BJ (cell line): ENCODE measurements around the gene DNMT3A. TPM values are rescaled to one million over a fixed set of nuclear protein-coding genes. Genes with fewer than 3 reads are reported as not detected.

Source experiments
- CTCF ChIA-PET: fragments of 350-600 bp; formaldehyde crosslinking; extraction: SDS; loops from one replicate; lab custom pipeline; 2021; ENCODE audit warnings: antibody characterized with exemption, inconsistent platforms; lab: Yijun Ruan, JAX
- POLR2A ChIA-PET: fragments of 300-600 bp; sonication (Branson Sonifier 250); formaldehyde crosslinking; extraction: SDS; loops from one replicate; lab custom pipeline; 2021; ENCODE audit warnings: antibody characterized with exemption; lab: Charles Lee
- DNase-seq: peaks from one replicate; pipeline ENCODE4 v3.0.0-alpha.2; 2011; ENCODE audit warnings: low read depth
- H3K27me3 ChIP-seq: 2 replicates; pipeline ENCODE4 v1.6.0; 2011; ENCODE audit warnings: low read length; ENCODE audit not compliant: control insufficient read depth, insufficient read depth
- H3K36me3 ChIP-seq: 2 replicates; pipeline ENCODE4 v1.5.1; 2011; ENCODE audit warnings: low read length; ENCODE audit not compliant: control insufficient read depth, insufficient read depth
- H3K4me3 ChIP-seq: 2 replicates; pipeline ENCODE4 v1.5.1; 2011; ENCODE audit warnings: low read depth, mild to moderate bottlenecking, control low read depth, low read length
- CTCF ChIP-seq: IDR thresholded peaks from 2 replicates; pipeline ENCODE4 v1.5.1; 2011; ENCODE audit warnings: low read depth, mild to moderate bottlenecking, control low read depth, inconsistent platforms, low read length, moderate library complexity; ENCODE audit not compliant: insufficient read depth
- polyA plus RNA-seq: library from polyadenylated mRNA; depleted of rRNA; stranded (reverse); fragments of >200 nt; gene quantifications from 2 replicates; pipeline ENCODE4 v1.2.3, GENCODE V29; 2011

Gene DNMT3A
- polyA plus RNA-seq, 1 experiment = 3.0 TPM

GRCh38 chr2:25366629-25367028 is 24.9 kb upstream of the DNMT3A start:
- DNase-seq = no peak
- Histone ChIP-seq H3K4me3 (no peak overlapping the region), H3K27me3 (no peaks in the 10 kb centered on the region), H3K36me3 (no peaks in the 10 kb centered on the region)
- TF ChIP-seq CTCF = no peak
- ChIA-PET POLR2A (no interaction called here), CTCF (interaction anchor here (1.2 to 5.7 kb wide), 2 partner anchors 11 to 138 kb away, joined by 4 to 41 read pairs; no protein-coding TSS in a partner anchor)

GRCh38 chr2:25365241-25365640 is 23.5 kb upstream of the DNMT3A start:
- H3K4me3 ChIP-seq = no peak overlapping the region
- TF ChIP-seq CTCF = no peak
- no peaks in the 10 kb centered on the region for H3K36me3 ChIP-seq
- no peak for DNase-seq
- CTCF ChIA-PET = interaction anchor here (1.1 to 5.7 kb wide), 2 partner anchors 12 to 156 kb away, joined by 3 to 41 read pairs; no protein-coding TSS in a partner anchor
- POLR2A ChIA-PET = no interaction called here
- H3K27me3 ChIP-seq = no peaks in the 10 kb centered on the region

- DNase-seq = no peak
- CTCF ChIA-PET = interaction anchor here (0.6 to 6.0 kb wide), 4 partner anchors 13 to 155 kb away, joined by 3 to 41 read pairs (median 29); no protein-coding TSS in a partner anchor
- Histone ChIP-seq H3K4me3 (no peak overlapping the region), H3K36me3 (no peaks in the 10 kb centered on the region), H3K27me3 (no peaks in the 10 kb centered on the region)
- POLR2A ChIA-PET = no interaction called here
- no peak for TF ChIP-seq CTCF
These were observed 22.0 kb upstream of the DNMT3A start for GRCh38 chr2:25363733-25364132.

GRCh38 chr2:25362434-25363145 is 20.9 kb upstream of the DNMT3A start:
- CTCF ChIA-PET = interaction anchor here (0.6 to 6.0 kb wide), 28 partner anchors 9 to 352 kb away, joined by 3 to 37 read pairs (median 3); partner anchors contain the start of gene DNMT3A
- TF ChIP-seq CTCF = no peak
- Histone ChIP-seq H3K27me3 (no peaks in the 10 kb centered on the region), H3K36me3 (no peaks in the 10 kb centered on the region), H3K4me3 (peak overlapping the region; percentile 31)
- no peak for DNase-seq
- POLR2A ChIA-PET = interaction anchor here (0.6 kb wide), 1 partner anchor 327 kb away, joined by 6 read pairs; no protein-coding TSS in a partner anchor

- TF ChIP-seq CTCF = peak; percentile 98
- CTCF ChIA-PET = interaction anchor here (0.6 to 6.0 kb wide), 29 partner anchors 8 to 352 kb away, joined by 3 to 37 read pairs (median 3); partner anchors contain the start of gene DNMT3A
- Histone ChIP-seq H3K36me3 (no peaks in the 10 kb centered on the region), H3K4me3 (peak overlapping the region; percentile 31), H3K27me3 (no peaks in the 10 kb centered on the region)
- POLR2A ChIA-PET = interaction anchor here (0.6 kb wide), 1 partner anchor 326 kb away, joined by 6 read pairs; no protein-coding TSS in a partner anchor
- peak; percentile 46 for DNase-seq
These were observed 20.3 kb upstream of the DNMT3A start for GRCh38 chr2:25362049-25362433.
